ENCODE results near the gene MYO1G.

MYO1G gene

GRCh38 chr7:45000093-45001032 is 21.5 kb upstream of the MYO1G start, which contains the start of gene CCM2:
Gene CCM2 (plus strand): TSS chr7:45000201. CDS start chr7:45000334, 133 bp downstream.
- POLR2A ChIA-PET: interaction anchor here (1.5 to 6.5 kb wide), 7 partner anchors 14 to 111 kb away, joined by 3 to 49 read pairs (median 9); partner anchors contain the start of genes MYO1G and TBRG4
- CTCF ChIA-PET: interaction anchor here (0.9 to 10.4 kb wide), 12 partner anchors 8 to 46 kb away, joined by 3 to 204 read pairs (median 4); partner anchors contain the start of gene MYO1G
- Histone ChIP-seq H3K4me3 (ENCODE audit: control insufficient read depth in 1 of 7, extremely low read depth in 1 of 7, insufficient read depth in 4 of 7, low read depth in 2 of 7, low read length in 6 of 7) (peak within 1 kb of the TSS; percentile 59 to 94 (median 88)), H3K9me3 (ENCODE audit: control extremely low read depth in 1 of 5, control insufficient read depth in 4 of 5, insufficient read depth in 2 of 5, low read depth in 1 of 5, low read length in 4 of 5) (no peaks in the 10 kb centered on the region), H3K36me3 (ENCODE audit: control insufficient read depth in 4 of 4, insufficient read depth in 4 of 4, low read length in 3 of 4) (peaks cover 0 to 4% (median 1%) of the 10 kb centered on the region in 4 experiments), H3K4me1 (ENCODE audit: control extremely low read depth in 1 of 4, control insufficient read depth in 4 of 4, insufficient read depth in 4 of 4, low read length in 3 of 4) (peaks cover 24 to 56% (median 47%) of the 10 kb centered on the region in 4 experiments), H3K27ac (ENCODE audit: insufficient read depth in 1 of 2, low read depth in 1 of 2, low read length in 2 of 2, poor library complexity in 1 of 2, severe bottlenecking in 2 of 2) (peak within 1 kb of the TSS; percentile 80 to 88), H3K27me3 (replicated peaks in 2 of 5; ENCODE audit: control insufficient read depth in 4 of 5, insufficient read depth in 5 of 5, low read length in 4 of 5) (no peaks in the 10 kb centered on the region)
- 0% methylated on average over 33 of the region's 77 CpGs for WGBS (ENCODE audit: insufficient coverage)
- peak in 1 of 3 donors; percentile 31 for DNase-seq

- ChIA-PET CTCF (interaction anchor here (0.6 to 10.4 kb wide), 9 partner anchors 10 to 118 kb away, joined by 3 to 204 read pairs (median 4); partner anchors contain the start of gene MYO1G), POLR2A (interaction anchor here (0.6 to 6.5 kb wide), 7 partner anchors 13 to 149 kb away, joined by 3 to 49 read pairs (median 9); partner anchors contain the start of genes MYO1G and TBRG4)
- DNase-seq: peak; percentile 99
- H3K4me1 ChIP-seq (ENCODE audit: control extremely low read depth in 1 of 4, control insufficient read depth in 4 of 4, insufficient read depth in 4 of 4, low read length in 3 of 4): peaks cover 24 to 64% (median 55%) of the 10 kb centered on the region in 4 experiments
- no peaks in the 10 kb centered on the region for H3K9me3 ChIP-seq (ENCODE audit: control extremely low read depth in 1 of 5, control insufficient read depth in 4 of 5, insufficient read depth in 2 of 5, low read depth in 1 of 5, low read length in 4 of 5)
- WGBS (ENCODE audit: insufficient coverage): 0% methylated on average over 44 of the region's 66 CpGs
- peak overlapping the region; percentile 59 to 92 (median 84) for H3K4me3 ChIP-seq (ENCODE audit: control insufficient read depth in 1 of 7, extremely low read depth in 1 of 7, insufficient read depth in 4 of 7, low read depth in 2 of 7, low read length in 6 of 7)
- H3K36me3 ChIP-seq (ENCODE audit: control insufficient read depth in 4 of 4, insufficient read depth in 4 of 4, low read length in 3 of 4): peaks cover 0 to 4% (median 0%) of the 10 kb centered on the region in 4 experiments
- peak overlapping the region; percentile 80 to 88 for H3K27ac ChIP-seq (ENCODE audit: insufficient read depth in 1 of 2, low read depth in 1 of 2, low read length in 2 of 2, poor library complexity in 1 of 2, severe bottlenecking in 2 of 2)
- H3K27me3 ChIP-seq (replicated peaks in 2 of 5; ENCODE audit: control insufficient read depth in 4 of 5, insufficient read depth in 5 of 5, low read length in 4 of 5): no peaks in the 10 kb centered on the region
Measured at GRCh38 chr7:44999245-45000092, 20.7 kb upstream of the MYO1G start.

DNA sequence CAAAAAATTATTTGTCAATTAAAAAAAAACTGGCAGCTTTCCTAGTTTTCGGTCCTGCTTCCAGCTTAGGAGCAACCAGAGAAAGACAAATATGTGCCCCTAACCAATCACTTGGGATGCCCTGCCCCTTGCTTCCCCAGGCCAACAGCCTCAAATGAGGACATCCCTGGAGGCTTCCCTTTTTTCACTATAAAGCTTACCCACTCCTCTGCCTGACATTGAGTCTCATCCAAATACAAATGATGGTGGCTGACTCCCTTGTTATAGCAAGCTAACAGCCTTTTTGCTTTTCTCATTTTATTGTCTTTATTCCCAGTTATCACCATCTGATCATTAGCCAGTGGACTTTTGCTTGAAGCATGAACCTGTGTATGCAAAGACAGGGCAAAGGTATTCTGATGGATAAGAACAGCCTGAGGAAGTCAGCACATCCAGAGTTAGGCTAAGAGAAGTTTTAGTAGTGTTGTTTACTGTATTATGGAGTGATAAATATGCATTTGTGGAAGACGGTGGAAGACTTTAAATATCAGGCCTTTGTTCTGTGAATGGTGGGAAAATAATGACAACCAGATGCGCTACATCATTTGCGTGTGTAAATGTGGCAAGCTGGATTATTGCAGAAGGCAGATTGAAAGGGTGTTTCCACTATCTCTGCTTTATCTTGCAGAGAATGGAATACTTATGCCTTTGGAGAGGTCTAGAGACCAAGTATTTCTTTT is 19.5 kb upstream of the MYO1G start:
- H3K4me3 ChIP-seq (ENCODE audit: control insufficient read depth in 1 of 7, extremely low read depth in 1 of 7, insufficient read depth in 4 of 7, low read depth in 2 of 7, low read length in 6 of 7): peak overlapping the region in 2 of 7 experiments; percentile 75 to 88
- H3K4me1 ChIP-seq (ENCODE audit: control extremely low read depth in 1 of 4, control insufficient read depth in 4 of 4, insufficient read depth in 4 of 4, low read length in 3 of 4): peaks cover 24 to 74% (median 61%) of the 10 kb centered on the region in 4 experiments
- H3K9me3 ChIP-seq (ENCODE audit: control extremely low read depth in 1 of 5, control insufficient read depth in 4 of 5, insufficient read depth in 2 of 5, low read depth in 1 of 5, low read length in 4 of 5): no peaks in the 10 kb centered on the region
- DNase-seq: peak in 1 of 3 donors; percentile 27
- H3K27ac ChIP-seq (ENCODE audit: insufficient read depth in 1 of 2, low read depth in 1 of 2, low read length in 2 of 2, poor library complexity in 1 of 2, severe bottlenecking in 2 of 2): peak overlapping the region in 1 of 2 experiments; percentile 88
- ChIA-PET CTCF (interaction anchor here (0.6 to 10.4 kb wide), 8 partner anchors 9 to 117 kb away, joined by 3 to 204 read pairs (median 4); partner anchors contain the start of gene MYO1G), POLR2A (interaction anchor here (0.7 to 6.5 kb wide), 6 partner anchors 12 to 38 kb away, joined by 3 to 49 read pairs (median 12); partner anchors contain the start of gene MYO1G)
- H3K27me3 ChIP-seq (replicated peaks in 2 of 5; ENCODE audit: control insufficient read depth in 4 of 5, insufficient read depth in 5 of 5, low read length in 4 of 5): no peaks in the 10 kb centered on the region
- 100% methylated on average over 4 of the region's 4 CpGs for WGBS (ENCODE audit: insufficient coverage)
- H3K36me3 ChIP-seq (ENCODE audit: control insufficient read depth in 4 of 4, insufficient read depth in 4 of 4, low read length in 3 of 4): peaks cover 0 to 4% (median 0%) of the 10 kb centered on the region in 4 experiments

GRCh38 chr7:44995555-44996493 is 17.0 kb upstream of the MYO1G start:
- ChIA-PET CTCF (interaction anchor here (1.0 to 10.4 kb wide), 7 partner anchors 10 to 38 kb away, joined by 3 to 204 read pairs (median 4); partner anchors contain the start of gene MYO1G), POLR2A (interaction anchor here (1.7 to 4.1 kb wide), 3 partner anchors 16 to 116 kb away, joined by 4 to 19 read pairs (median 15); partner anchors contain the start of genes MYO1G and TBRG4)
- Histone ChIP-seq H3K9me3 (ENCODE audit: control extremely low read depth in 1 of 5, control insufficient read depth in 4 of 5, insufficient read depth in 2 of 5, low read depth in 1 of 5, low read length in 4 of 5) (no peaks in the 10 kb centered on the region), H3K27ac (ENCODE audit: insufficient read depth in 1 of 2, low read depth in 1 of 2, low read length in 2 of 2, poor library complexity in 1 of 2, severe bottlenecking in 2 of 2) (peak overlapping the region; percentile 73 to 80), H3K27me3 (replicated peaks in 2 of 5; ENCODE audit: control insufficient read depth in 4 of 5, insufficient read depth in 5 of 5, low read length in 4 of 5) (no peaks in the 10 kb centered on the region), H3K4me3 (ENCODE audit: control insufficient read depth in 1 of 7, extremely low read depth in 1 of 7, insufficient read depth in 4 of 7, low read depth in 2 of 7, low read length in 6 of 7) (peak overlapping the region in 2 of 7 experiments; percentile 2 to 8), H3K4me1 (ENCODE audit: control extremely low read depth in 1 of 4, control insufficient read depth in 4 of 4, insufficient read depth in 4 of 4, low read length in 3 of 4) (peaks cover 11 to 68% (median 44%) of the 10 kb centered on the region in 4 experiments), H3K36me3 (ENCODE audit: control insufficient read depth in 4 of 4, insufficient read depth in 4 of 4, low read length in 3 of 4) (no peaks in the 10 kb centered on the region)
- DNase-seq: peak in 2 of 3 donors; percentile 53 to 70
- 78% methylated on average over 3 of the region's 8 CpGs for WGBS (ENCODE audit: insufficient coverage)

- H3K4me1 ChIP-seq (ENCODE audit: control extremely low read depth in 1 of 4, control insufficient read depth in 4 of 4, insufficient read depth in 4 of 4, low read length in 3 of 4): peaks cover 7 to 72% (median 48%) of the 10 kb centered on the region in 4 experiments
- H3K36me3 ChIP-seq (ENCODE audit: control insufficient read depth in 4 of 4, insufficient read depth in 4 of 4, low read length in 3 of 4): no peaks in the 10 kb centered on the region
- ChIA-PET CTCF (interaction anchor here (1.0 to 10.4 kb wide), 5 partner anchors 16 to 33 kb away, joined by 4 to 204 read pairs (median 4); partner anchors contain the start of gene MYO1G), POLR2A (interaction anchor here (1.0 to 1.7 kb wide), 2 partner anchors 16 to 117 kb away, joined by 4 read pairs; partner anchors contain the start of gene TBRG4)
- H3K9me3 ChIP-seq (ENCODE audit: control extremely low read depth in 1 of 5, control insufficient read depth in 4 of 5, insufficient read depth in 2 of 5, low read depth in 1 of 5, low read length in 4 of 5): no peaks in the 10 kb centered on the region
- peak overlapping the region in 4 of 7 experiments; percentile 2 to 35 (median 16) for H3K4me3 ChIP-seq (ENCODE audit: control insufficient read depth in 1 of 7, extremely low read depth in 1 of 7, insufficient read depth in 4 of 7, low read depth in 2 of 7, low read length in 6 of 7)
- peak; percentile 94 to 99 (median 97) for DNase-seq
- peak overlapping the region; percentile 73 to 80 for H3K27ac ChIP-seq (ENCODE audit: insufficient read depth in 1 of 2, low read depth in 1 of 2, low read length in 2 of 2, poor library complexity in 1 of 2, severe bottlenecking in 2 of 2)
- no peaks in the 10 kb centered on the region for H3K27me3 ChIP-seq (replicated peaks in 2 of 5; ENCODE audit: control insufficient read depth in 4 of 5, insufficient read depth in 5 of 5, low read length in 4 of 5)
- 50% methylated on average over 2 of the region's 5 CpGs for WGBS (ENCODE audit: insufficient coverage)
Measured at GRCh38 chr7:44994877-44995554, 16.2 kb upstream of the MYO1G start.
